NCI-H2107 treated with DMSO at 0.1 percent for 48 hours (cell line): Measurements from ENCODE around the gene NME1.
A peak's percentile ranks its signal among the peaks of the same experiment; 100 is the strongest.
"Not testable (repeated sequence)": the region's sequence is repeated elsewhere in the genome, so short reads cannot be mapped to it uniquely, and the experiment has no call there.

Experiments used
- DNase-seq: peaks from one replicate; lab custom pipeline; 2025; ENCODE audit not compliant: unreplicated experiment; lab: John Stamatoyannopoulos, UW

NME1 gene

DNA sequence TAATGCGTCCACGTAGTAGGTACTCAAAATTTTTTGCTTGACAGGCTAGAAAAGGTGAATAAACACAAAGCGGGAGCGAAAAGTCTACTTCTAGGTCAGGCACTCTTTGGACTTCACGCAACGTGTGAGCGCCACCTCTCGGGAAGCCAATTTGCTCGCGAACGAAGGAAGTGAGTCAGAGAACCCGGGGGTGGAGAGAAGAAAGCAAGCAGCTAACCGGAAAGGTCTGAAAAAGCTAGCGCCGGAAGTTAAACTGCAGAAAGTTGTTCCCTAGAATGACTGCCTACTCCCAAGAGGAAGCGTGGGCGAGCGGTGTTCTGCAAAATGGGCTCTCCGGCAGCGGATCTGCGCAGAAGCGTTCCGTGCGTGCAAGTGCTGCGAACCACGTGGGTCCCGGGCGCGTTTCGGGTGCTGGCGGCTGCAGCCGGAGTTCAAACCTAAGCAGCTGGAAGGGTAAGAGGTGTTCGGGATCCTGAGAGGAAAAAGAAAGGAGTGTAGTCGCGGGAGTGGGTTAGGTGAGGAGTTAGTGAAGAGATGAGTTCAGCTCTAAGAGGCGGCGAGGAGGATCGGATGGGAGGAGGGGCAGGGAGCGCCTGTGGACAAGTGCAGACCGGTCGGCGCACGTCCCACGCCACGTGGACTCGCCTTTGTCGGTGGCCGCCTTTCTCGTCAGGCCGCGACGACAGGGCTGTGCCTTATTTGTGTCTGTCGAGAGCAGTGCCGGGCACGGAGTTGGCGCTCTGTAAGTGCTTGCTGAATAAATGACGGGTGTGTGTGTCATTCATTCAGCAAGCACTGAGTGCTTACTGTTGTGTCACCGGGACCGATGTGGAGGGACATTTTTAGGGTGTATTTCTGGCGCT is at the start of gene NME1:
Gene NME1 (plus strand): TSS at position 350 of the 863 bp plus-strand sequence. CDS start 2,096 bp downstream, outside the sequence.
- DNase-seq = peak; percentile 98

DNA sequence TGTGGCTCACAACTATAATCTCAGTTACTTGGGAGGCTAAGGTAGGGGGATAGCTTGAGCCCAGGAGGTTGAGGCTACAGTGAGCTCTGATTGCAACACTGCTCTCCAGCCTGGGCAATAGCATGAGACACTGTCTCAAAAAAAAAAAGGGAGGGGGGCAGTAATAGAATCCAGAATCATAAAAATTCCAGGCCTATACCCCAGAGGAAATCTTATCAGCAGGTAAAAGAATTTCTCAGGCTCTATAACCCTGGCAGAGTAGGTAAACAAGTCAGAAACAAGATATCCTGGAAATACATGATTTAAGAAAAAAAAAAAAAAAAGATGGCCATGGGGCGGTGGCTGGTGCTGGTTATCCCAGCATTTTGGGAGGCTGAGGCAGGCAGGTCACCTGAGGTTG is 45.6 kb upstream of the NME1 start:
- DNase-seq = no peak

DNA sequence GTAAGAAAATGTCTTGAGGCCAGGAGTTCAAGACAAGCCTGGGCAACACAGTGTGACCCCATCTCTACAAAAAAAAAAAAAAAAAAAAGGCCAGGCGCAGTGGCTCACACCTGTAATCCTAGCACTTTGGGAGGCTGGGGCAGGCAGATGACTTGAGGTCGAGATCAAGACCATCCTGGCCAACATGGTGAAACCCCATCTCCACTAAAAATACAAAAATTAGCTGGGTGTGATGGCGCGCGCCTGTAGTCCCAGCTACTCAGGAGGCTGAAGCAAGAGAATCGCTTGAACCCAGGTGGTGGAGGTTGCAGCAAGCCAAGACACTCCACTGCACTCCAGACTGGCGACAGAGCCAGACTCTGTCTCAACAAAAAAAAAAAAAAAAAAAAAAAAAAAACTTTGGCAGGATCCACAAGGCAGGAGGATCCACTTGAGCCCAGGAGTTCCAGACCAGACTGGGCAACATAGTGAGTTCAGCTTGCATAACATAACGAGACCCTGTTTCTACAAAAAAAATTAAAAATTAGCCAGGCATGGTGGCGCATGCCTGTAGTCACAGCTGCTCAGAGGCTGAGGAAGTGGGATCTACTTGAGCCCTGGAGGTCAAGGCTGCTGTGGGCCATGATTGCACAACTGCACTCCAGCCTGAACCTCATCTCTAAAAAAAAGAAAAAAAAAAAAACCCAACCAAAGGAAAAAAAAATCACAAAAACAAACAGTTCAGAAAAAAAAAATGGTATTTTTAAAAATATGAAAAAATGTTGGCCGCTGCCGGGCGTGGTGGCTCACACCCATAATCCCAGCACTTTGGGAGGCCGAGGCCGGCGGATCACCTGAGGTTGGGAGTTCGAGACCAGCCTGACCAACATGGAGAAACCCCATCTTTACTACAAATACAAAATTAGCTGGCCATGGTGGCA is 40.8 kb upstream of the NME1 start:
- DNase-seq = not testable (repeated sequence)

DNA sequence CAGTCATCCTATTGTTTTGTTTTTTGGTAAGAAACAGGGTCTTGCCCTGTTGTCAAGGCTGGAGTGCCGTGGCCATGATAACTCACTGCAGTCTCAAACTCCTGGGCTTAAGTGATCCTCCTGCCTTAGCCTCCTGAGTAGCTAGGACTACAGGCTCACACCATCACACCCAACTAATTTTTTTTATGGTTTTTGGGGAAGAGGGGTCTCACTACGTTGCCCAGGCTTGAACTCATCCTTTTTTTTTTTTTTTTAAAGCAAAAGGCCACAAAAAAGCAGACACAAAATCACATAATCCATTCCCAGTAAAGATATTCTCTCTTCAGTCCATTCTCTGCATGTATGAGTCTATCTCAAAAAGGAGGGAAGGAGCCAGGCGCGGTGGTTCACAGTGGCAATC is 38.2 kb upstream of the NME1 start:
- no peak for DNase-seq

DNA sequence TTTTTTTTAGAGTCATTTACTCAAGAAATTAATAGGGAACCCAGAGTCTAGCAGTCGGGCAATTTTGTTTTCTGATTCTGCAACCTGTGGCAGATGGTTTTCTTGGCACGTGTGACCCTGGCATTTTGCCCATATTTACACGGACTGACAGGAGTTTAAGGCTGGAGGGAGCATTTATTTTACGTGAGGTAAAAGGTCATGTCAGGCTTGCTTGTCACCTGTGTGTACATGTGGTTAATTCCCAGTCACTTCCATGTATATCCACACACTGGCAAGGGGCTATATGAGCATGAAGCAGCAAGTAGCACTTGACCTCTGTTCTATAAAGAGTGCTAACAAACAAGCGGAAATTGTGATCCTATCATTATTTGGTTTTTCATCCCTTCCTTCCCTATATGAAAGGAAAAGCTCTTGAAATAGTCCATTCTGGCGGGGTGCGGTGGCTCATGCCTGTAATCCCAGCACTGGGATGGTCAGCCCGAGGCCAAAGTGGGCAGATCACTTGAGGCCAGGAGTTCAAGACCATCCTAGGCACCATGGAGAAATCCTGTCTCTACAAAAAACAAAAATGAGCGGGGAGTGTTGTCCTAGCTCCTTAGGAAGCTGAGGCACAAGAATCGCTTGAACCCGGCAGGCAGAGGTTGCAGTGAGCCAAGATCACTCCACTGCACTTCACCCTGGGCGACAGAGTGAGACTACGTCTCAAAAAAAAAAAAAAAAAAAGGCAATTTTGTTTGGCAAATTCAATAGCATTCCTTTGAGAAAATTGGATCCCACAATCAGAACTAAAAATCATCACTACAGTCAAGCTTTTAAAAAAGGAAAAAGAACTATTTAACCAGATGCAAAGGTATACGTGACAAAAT is 34.8 kb upstream of the NME1 start:
- DNase-seq = peak; percentile 65

DNA sequence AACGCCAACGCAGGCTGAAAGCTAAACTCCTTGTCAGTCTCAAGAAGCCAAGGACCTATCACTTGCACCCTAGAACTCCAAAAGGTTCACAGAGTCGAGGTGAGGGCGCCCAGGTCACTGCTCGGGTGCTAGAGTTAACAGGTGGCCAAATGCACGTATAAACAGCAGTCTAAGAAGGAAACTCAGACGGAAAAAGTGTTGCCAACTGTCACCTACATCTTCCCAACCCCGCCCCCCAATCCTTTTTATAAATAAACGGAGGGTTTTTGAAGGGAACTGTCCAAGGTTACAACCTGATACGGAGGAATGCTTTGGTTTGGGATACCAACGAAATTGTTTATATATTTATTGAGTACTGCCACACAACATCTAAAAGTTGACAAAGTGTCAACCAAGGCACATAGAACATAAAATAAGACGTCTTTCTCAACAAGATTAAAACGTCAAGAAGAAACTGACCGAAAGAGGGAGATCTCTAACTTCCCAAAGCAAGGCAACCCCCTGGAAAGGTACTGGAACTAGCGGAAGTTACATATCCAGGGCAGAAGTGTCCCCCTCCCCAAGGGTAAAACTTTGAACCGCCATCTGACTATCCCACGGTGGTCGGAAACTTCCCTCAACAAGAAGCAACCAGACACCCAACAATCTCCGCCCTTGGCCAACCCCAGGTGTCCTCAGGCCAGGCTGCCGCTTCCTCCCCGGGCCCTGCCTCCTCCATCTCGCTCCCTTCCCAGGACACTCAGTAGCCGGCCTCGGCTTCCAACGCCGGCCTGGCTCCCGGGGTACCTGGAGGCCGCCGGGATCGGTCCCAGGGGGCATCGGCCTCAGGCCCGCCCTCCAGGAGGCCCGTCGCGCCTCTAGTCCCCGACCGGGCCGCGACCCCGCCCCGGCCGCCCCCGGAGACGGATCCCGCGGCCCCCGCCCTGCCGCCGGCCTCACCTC is 33.7 kb upstream of the NME1 start:
- no peak for DNase-seq

DNA sequence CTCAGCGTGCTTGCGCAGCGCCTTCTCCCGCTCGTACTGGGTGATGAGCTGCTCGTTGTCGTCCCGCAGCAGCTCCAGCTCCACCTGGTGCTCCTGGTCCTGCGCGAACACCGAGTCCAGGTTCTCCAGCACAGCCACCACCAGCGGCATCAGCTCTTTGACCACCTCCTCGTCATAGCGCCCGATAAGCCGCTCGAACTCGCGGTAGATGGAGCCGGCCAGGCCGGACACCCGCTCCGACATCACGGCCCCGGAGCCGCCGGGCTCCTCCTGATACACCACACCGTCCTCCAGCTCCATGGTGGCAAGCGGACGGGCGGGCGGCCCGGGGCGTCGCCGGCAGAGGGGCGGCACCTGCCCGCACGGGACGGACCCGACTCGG is 33.0 kb upstream of the NME1 start:
- no peak for DNase-seq

DNA sequence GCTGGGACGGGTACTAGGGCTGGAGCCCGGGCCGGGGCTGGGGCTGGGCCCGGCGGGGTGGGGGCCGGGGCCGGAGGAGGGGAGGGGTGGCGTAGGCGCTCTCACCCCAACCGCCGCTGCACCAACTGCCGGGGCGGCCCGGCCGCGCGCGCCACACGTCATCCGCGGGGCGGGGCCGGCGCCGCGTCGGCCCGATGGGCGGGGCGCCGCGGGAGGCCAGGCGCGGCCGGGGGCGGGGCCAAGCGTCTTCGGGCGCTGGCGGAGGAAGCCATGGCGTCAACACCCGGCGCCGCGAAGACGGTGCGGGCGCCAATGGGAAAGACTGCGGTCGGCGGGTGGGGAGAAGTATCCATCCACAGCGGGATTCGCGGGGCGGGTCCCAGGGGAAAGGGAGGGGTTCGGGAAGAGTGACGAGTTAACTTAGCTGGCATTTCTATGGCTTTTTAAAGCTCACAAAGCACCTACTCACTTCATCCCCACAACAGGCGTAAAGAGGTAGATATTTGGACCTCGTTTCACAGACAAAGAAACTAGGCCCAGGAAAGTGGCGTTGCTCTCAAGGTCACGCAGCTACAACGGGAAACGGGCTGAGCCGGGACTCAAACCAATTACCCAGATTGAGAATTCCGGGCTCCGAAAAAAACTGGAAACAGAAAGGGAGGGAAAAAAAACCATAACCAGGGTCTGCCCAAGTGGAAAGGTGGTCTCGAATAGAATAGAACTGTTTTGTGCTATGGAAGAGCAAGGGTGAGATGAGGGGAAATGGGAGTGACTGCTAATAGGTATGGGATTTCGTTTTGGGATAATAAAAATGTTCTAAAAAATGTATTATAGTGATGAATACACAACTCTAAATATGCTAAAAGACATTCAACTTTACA is 32.4 kb upstream of the NME1 start, which contains the start of gene SPAG9:
Gene SPAG9 (minus strand): TSS at position 130 of the 881 bp plus-strand sequence. CDS start 212 bp downstream, outside the sequence.
- DNase-seq = peak; percentile 81

DNA sequence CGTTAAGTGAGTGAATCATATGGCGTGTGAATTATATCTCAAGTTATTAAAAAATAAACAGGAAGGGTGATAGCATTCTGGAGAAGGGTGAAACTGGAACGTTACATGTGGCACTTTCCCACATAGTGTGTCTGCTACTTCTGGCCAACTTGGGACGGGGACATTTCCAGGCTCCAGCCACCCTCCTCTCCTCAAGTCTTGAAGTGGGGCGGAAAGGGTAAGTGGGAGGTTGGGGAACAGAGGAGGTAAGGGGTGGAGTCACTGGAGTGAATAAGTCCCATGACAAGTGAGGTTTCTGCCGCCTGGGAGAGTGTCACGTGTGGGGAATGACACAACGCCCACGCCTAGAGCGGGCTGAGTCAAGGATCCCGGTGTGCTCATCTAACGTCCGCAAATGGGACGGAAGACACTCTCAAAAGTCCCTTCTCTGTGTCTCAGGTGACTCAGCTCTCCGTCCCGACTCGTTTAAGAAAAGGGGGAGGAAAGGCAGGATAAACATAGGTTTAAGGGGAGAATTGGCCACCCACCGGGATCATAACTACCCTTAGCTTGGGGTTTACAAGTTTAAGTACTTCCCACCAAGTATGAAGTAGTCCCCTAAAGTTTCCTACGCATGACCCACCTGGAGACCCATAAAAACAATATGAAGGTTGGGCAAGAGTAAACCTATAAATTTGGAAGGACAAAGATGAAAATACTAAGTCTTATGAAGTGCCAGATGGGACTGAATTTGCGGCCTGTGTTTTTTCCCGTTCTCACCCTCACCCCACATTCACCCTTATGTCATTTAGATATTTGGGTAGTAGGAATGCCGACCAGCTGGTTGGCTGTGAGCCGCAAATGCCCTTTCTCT is 31.5 kb upstream of the NME1 start:
- DNase-seq = no peak

DNA sequence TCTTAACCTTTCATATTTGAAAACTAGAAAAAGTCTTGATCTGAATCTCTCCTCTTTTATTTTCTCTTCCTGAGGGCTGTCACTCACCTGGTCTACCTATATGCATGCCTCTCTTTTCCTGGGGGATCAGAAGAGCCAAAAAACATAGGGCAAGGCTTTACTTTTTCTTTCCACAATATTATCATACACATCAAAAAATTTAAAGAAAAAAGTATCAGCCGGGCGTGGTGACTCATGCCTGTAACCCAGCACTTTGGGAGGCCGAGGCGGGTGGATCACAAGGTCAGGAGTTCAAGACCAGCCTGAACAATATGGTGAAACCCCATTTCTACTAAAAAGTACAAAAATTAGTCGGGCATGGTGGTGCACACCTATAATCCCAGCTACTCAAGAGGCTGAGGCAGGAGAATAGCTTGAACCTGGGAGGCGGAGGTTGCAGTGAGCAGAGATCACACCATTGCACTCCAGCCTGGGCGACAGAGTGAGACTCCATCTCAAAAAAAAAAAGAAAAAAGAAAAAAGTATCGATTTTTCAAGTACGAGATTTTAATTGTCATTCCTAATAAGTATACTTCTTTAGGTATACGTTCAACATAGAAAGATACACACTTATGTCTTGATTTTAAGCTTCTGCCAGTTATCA is 30.8 kb upstream of the NME1 start:
- not testable (repeated sequence) for DNase-seq

DNA sequence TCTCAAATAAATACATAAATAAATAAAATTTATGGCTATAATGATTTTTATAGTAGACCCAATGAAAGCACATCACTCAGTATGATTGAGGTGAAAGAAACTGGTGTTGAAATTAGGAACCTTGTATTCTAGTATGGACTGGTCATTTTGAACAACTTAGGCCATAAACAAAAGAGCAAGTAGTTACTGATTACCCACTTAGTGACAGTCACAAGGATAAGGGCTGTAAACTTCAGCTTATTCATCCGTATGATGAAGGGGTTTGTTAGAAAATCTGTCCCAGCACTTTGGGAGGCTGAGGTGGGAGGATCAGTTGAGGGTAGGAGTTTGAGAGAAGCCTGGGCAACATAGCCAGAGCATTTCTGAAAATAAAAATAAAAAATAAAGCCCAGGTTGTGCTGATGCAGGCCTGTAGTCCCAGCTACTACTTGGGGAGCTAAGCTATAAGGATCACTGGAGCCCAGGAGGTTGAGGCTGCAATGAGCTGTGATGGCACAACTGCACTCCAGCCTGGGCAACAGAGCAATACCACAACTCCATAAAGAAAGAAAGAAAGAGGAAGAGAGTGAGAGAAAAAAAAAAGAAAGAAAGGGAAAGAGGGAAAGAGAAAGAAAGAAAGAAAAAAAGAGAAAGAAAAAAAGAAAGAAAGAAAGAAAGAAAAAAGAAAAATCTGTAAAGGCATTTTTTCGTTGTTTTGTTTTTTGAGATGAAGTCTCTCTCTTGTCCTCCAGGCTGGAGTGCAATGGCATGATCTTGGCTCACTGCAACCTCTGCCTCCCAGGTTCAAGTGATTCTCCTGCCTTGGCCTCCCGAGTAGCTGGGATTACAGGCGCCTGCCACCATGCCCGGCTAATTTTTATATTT is 28.5 kb upstream of the NME1 start:
- DNase-seq = no peak

DNA sequence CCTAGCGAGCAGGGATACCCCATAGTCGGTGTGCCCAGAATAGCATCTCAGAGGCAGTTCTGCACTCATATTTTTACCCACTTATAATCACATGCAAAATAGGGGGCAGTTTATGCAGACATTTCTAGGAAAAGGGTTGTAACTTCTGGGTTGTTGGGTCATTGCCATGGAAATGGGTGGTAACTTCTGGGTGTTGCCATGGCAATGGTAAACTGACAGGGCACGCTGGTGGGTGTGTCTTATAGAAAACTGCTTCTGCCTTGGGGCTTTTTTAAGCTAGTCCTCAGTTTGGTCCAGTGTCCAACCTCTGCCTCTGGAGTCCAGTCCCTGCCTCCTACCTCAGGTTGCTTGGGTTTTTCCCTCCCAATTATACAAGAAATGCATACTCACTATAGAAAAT is 25.3 kb upstream of the NME1 start:
- DNase-seq = no peak

DNA sequence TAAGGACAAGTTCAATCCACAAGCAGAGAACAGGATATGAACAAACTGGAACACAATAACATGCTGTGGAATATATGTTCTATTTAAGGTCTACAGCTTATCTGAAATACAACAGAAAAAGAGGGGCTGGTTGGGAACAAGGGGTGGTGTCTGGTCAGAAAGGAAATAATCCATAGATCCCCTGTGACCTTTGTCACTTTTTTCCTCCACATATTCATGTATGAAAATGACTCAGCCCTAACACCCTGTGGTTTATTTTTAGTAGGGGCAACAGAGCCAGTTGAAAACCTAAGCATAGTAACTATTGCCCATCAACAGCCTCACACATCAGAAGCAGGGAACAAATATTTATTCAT is 20.4 kb upstream of the NME1 start:
- no peak for DNase-seq

DNA sequence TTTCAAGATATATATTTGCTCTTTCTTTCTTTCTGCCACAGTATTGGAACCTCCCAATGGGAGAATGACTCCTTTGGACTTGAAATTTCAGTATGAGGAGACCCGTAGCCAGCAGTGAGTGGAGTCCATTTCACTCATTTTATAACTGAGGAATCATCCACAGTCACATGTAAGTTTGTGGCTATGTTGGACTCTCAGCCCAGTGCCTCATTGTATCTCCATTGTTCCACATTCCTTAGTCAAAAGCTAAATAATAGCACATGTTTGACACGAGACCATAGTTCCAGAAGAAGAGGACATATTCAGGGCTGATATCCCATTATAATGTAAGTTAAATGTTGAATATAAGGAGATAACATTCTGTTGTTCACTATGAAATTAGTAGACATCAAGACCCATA is 20.0 kb upstream of the NME1 start:
- no peak for DNase-seq

DNA sequence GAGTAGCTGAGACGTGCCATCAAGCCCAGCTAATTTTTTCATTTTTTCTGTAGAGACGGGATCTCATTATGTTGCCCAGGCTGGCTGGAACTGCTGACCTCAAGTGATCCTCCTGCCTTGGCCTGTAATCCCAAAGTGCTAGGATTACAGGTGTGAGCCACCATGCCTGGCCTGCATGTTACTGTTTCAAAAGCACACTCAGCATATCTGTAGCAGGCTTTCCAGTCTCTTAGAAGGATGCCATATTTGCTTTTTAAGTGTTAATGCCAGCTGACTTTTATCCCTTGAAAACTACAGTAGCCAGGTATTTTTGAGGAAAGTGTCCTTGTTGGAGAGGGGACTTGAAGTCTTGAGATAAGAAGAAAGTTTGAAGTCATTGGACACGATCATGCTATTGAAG is 17.4 kb upstream of the NME1 start:
- DNase-seq = no peak

DNA sequence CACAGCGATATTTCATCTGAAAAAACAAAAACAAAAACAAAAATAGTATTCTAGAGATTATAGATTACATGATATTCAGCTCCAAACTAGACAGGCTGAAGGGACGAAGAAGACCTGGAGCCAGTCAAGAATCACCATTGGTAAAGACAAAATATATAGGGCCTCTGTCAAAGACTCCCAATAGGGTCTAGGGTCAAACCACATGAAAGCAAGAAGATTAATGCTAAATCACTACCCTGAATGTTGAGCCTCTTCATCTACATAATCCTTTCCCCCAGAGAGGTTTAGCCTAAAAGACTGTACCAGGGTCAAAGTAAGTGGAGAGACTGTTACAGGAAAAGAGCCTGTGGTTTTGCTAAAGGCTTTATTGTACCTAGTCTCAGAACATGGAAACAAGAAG is 10.8 kb upstream of the NME1 start:
- DNase-seq = no peak
